GM19351 (cell line): ENCODE measurements around the gene GALNT17.

ENCODE experiments used
- ATAC-seq: cut with Tn5 transposase; IDR thresholded peaks from one replicate; pipeline ENCODE4 v1.9.1; 2021; ENCODE audit warnings: mild to moderate bottlenecking, moderate library complexity; ENCODE audit not compliant: unreplicated experiment

GALNT17 gene

DNA sequence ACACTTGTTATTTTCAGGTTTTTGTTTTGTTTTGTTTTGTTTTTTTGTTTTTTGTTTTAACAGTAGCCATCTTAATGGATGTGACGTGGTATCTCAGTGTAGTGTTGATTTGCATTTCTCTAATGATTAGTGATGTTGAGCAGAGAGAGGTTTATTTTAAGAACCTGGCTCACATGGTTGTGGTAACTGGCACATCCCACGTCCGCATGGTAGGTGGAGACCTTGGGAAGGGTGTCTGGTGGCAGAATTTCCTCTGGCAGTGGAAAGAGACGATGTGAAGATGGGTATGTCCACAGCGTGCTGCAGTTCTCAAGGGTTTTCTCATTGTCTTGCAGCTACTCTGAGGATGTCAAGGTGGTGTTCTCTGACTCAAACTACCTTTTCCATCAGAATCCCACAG is 252.2 kb downstream of the GALNT17 start:
- ATAC-seq: no peak

DNA sequence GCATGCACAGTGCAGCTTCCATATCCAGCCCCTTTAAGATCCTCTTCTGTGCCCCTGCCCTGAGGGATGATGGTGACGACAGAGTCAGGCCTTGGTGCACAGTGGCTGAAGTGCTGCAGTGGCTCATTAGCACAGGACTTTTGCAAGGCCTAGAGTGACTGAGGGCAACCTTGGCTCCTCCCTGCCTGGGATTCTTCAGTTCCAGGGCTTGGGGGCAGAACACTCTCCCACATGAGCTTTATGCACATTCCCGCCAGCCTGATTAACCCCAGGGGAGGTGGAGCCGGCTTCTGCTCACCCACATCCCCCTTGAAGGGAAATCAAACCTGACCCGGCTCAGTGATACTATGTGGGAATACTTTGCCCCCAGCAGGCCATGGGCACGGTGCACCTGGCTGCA is 253.4 kb downstream of the GALNT17 start:
- ATAC-seq: no peak

DNA sequence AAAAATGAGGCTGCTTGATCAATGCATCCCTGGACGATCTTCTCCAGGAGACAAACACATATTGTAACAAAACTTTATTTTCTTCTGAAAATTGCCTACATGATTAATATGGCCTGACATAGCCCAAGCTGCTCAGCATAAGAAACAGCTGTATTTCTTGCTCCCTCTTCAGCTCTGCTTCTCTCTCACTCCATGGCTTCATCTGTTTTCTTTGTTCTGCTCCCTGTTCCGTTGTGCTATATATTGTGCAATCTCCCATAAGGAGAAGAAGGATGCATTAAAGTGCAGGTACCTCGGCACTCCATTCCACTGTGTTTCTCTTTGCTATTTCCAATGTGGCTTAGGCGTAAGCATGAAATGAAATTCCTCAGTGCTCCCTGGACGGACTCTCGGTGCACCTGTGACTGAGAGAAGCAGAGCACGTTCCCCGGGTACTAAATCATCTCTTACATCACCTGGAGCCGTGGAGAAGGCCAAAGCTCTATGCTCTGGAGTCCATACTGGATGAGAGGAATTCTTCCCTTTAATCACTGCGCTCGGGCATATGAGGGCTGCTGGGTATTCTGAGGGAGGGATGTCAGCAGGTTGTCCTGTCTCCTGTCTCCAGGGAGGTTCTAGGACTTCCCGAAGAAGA is 254.3 kb downstream of the GALNT17 start:
- ATAC-seq: no peak

- ATAC-seq: no peak
Measured at GRCh38 chr7:71388181-71388580, 256.2 kb downstream of the GALNT17 start.

- no peak for ATAC-seq
Measured at GRCh38 chr7:71389976-71390375, 258.0 kb downstream of the GALNT17 start.

DNA sequence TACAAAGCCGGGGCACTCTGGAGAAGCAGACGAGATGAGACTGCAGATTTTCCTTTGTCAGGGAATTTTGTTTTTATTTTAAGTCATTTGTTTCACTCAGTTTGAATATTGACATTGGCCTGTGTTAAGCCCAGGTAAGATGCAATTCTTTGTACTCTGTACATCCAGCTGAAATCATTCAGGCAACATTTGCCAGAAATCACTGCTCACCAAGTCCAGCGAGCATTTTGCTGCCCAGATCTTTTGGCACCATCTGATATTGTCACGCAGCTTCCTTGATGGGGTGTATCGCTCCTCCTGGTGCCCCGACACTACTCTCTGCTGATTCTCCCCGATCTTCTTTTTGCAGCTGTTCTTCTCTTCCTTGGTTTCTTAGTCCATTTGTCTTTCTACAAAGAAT is 261.7 kb downstream of the GALNT17 start:
- no peak for ATAC-seq

DNA sequence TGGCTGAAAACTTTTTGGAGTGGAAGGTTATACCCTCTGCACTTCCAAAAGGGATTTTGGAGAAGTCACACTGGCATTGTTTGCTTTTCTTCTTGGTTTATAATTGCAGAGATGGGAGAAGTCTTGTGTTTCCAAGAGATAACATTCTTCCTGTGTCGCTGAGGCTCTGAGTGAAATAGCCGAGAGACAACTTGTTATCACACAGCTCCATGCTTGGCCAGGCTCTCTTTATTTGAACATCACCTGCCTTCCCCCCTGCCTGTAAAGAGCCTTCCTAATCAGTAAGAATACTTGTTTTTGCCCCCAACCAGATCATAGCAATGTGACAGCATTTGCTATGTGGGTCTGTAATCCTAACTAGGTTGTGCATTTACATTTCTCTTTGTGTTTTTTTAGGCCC is 270.7 kb downstream of the GALNT17 start:
- ATAC-seq: no peak

DNA sequence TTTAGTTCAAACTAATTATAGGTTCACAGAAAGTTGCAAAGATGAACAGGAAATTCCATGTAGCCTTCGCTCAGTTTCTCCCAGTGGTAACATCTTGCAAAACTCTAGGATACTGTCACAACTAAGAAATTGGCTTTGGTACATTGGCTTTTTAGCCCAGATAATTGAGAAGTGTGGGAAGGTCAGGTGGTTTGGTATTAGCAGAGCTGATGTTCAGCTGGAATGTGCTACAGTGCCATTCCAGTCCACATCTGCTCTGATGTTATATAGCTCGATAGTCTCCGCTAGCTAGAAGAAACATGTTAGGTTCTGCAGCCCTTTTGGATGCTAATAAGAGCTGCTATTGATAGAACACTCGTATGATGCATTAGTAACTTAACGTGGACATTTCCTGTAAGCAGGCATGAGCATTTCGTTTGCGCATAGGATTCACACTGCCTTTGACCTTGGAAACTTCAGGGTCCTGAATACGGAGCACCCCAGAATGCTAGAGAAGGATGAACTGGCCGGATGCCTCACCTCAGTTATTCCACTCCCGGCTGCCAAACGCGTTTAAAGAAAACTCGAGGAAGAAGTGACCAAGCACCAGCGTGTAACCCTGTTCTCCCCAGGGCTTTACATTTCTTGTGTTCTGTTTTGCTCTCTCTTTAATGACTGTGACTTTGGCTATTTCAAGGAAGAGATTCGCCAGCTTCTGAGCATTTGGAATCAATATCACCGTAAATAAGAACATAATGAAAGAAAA is 271.4 kb downstream of the GALNT17 start:
- ATAC-seq: no peak

- no peak for ATAC-seq
Measured at GRCh38 chr7:71404726-71405345, 272.9 kb downstream of the GALNT17 start.

- no peak for ATAC-seq
Measured at GRCh38 chr7:71408271-71408670, 276.3 kb downstream of the GALNT17 start.

DNA sequence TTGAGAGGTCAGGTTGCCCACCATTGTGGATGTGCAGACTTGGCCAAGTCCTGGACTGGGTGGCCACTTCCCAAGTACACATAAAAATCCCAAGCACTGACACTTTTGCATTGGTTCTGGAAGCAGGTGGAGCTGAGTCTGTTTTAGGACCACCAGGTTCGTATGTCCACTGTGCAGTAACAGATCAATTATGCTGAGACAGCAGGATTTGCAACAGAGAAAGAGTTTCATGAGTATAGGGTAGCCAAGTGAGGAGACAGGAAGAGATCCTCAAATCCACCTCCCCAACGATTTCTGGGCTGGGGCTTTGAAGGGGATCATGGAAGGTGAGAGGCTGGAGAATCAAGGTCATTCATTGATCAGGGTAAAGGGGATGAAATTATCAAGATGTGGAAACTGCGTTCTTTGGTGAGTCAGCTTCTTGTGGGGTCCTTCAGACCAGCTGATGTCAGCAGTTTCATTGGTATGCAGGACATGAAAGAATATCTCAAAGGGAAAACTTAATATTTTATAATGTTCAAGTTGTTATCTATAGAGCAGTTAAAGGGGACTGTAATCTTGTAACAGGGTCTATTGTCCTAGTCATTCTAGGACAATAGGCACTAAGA is 277.7 kb downstream of the GALNT17 start:
- ATAC-seq: no peak

DNA sequence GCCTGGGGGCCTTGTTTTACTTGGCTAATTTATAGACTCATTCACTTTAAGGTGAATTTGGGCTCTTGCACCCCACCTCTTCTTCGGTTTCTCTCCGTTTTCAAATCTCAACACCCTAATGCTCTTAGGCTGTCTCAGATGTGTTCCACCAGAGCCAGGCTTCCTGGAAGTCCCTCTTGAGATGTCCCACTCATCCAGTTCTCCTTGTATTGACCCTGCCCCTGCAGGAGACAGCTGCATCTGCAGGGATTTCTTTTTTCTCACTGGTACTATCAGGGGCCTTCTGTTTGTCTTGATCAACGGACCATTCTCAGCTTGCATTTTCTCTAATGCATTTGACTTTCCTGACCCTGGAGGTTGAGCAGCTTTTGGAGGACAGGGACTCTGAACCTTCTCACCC is 279.5 kb downstream of the GALNT17 start:
- ATAC-seq: no peak

DNA sequence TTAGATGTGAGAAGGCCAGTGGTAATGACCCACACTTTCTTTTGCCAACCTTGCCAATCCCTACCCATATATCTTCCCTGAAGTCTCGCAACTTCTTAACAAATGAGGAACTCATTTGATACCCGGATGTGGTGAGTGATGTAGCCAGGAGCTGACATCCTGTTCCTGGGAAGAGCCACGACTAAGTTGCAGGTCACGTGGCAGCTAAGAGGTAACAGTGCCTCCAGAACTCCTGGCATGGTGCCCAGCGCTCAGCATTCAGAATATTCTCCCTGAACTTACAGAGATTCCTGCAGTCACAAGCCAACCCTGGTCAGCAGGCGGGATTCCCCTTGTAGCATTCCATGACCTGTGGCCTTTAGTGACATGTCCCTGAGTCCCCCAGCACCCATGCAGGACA is 282.5 kb downstream of the GALNT17 start:
- ATAC-seq: no peak

GRCh38 chr7:71419546-71420337 is 287.8 kb downstream of the GALNT17 start:
- ATAC-seq: no peak

DNA sequence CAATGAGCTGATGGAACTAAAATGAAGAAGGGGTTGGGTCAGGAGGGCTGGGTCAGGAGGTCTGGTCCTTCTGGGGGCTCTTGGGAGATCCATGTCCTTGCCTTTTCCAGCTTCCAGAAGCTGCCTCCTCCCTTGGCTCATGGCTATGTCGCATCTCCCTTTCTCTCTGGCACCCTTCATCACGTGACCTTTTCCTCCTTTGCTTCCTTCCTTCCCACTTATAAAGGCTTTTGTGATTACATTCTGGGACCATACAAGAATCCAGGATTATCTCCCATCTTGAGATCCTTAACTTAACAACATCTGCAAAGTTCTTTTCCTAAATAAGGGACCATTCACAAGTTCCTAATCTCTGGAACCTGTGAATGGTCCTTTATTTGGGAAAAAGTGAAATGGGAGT is 290.2 kb downstream of the GALNT17 start:
- no peak for ATAC-seq

GRCh38 chr7:71424166-71425035 is 292.5 kb downstream of the GALNT17 start:
- ATAC-seq: no peak

DNA sequence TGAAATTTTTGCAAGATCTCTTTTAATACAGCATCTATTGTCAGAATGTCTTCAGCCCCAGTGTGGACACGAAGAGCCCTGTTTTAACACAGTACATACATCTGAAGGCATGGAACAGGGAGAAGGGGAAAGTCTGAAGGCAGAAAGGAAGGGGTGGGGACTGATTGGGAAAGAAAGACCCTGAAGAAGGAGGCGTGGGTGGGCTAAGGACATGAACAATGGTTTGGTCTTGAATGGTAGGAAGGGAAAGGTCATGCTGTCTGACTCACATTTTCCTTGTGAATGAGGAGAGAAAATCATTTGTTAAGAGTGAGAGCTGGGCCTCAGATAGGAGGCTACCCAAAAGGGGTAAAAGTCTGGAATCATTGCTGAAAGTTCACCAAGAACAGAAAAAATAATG is 297.1 kb downstream of the GALNT17 start:
- ATAC-seq: no peak

- ATAC-seq: no peak
Measured at GRCh38 chr7:71430246-71430645, 298.3 kb downstream of the GALNT17 start.

GRCh38 chr7:71439321-71439720 is 307.4 kb downstream of the GALNT17 start:
- ATAC-seq: no peak
